GM12878 (cell line): ENCODE data around the gene PERCC1. TPM values are rescaled to one million over a fixed set of nuclear protein-coding genes. Genes with fewer than 3 reads are reported as not detected.

Experiments
- ATAC-seq: fragments of 200-7000 bp; cut with Tn5 transposase; 3 replicates; pipeline ENCODE4 v1.9.1; 2020; ENCODE audit warnings: mild to moderate bottlenecking, moderate library complexity
- BruUV-seq: library from RNA; stranded (reverse); fragments of 400-500 nt; replicated peaks from 2 replicates; lab custom pipeline; 2021; lab: Mats Ljungman, UMichigan
- CTCF ChIA-PET: fragments of 300-600 bp; sonication (Branson Sonifier 250); formaldehyde crosslinking; extraction: SDS; loops from one replicate; lab custom pipeline; 2021; ENCODE audit warnings: inconsistent platforms; lab: Yijun Ruan, JAX
- POLR2A ChIA-PET: fragments of 350-600 bp; formaldehyde crosslinking; extraction: SDS; loops from one replicate; lab custom pipeline; 2021; ENCODE audit warnings: inconsistent platforms; lab: Charles Lee
- RAD21 ChIA-PET: fragments of 300-600 bp; sonication (Branson Sonifier 250); formaldehyde crosslinking; loops from one replicate; lab custom pipeline; 2023; ENCODE audit warnings: antibody characterized with exemption; ENCODE audit not compliant: unreplicated experiment; lab: Charles Lee
- SMC1A ChIA-PET: fragments of 300-600 bp; sonication (Branson Sonifier 250); formaldehyde crosslinking; loops from one replicate; lab custom pipeline; 2023; ENCODE audit not compliant: unreplicated experiment, uncharacterized antibody; lab: Charles Lee
- DNase-seq: peaks from one replicate; pipeline ENCODE4 v3.0.0-alpha.2; 2011; ENCODE audit warnings: low read depth, low spot score
- FAIRE-seq: peaks from 3 replicates; lab custom pipeline; 2011; peaks lifted over from hg19 to GRCh38; lab: Jason Lieb, UNC
- H2AFZ ChIP-seq: 2 replicates; pipeline ENCODE4 v1.6.0; 2011; ENCODE audit warnings: low read depth, low read length, control low read depth; ENCODE audit not compliant: control insufficient read depth
- H3K27ac ChIP-seq: 2 replicates; pipeline ENCODE4 v1.5.1; 2011; ENCODE audit warnings: control low read depth; ENCODE audit not compliant: control insufficient read depth, insufficient read depth
- H3K27me3 ChIP-seq, 2 experiments: replicated peaks in 1 of 2; 2 replicates each; pipeline versions ENCODE4 v1.6.0 to v1.6.1; 2011; ENCODE audit warnings: low read length in 1 of 2; ENCODE audit not compliant: control insufficient read depth in 2 of 2, insufficient read depth in 2 of 2
- H3K36me3 ChIP-seq, 2 experiments: 2 replicates each; pipeline ENCODE4 v1.5.1; 2011; ENCODE audit warnings: low read length in 1 of 2; ENCODE audit not compliant: control insufficient read depth in 2 of 2, insufficient read depth in 2 of 2
- H3K4me1 ChIP-seq: 2 replicates; pipeline ENCODE4 v1.6.1; 2011; ENCODE audit warnings: mild to moderate bottlenecking, low read length, moderate library complexity, mixed read lengths; ENCODE audit not compliant: control insufficient read depth, insufficient read depth
- H3K4me2 ChIP-seq: 2 replicates; pipeline ENCODE4 v1.6.0; 2011; ENCODE audit warnings: control low read depth; ENCODE audit not compliant: control insufficient read depth, insufficient read depth
- H3K4me3 ChIP-seq: fragments of 200-600 bp; sonication (generic); 2 replicates; pipeline ENCODE4 v1.5.1; 2016
- H3K79me2 ChIP-seq: 2 replicates; pipeline ENCODE4 v1.6.0; 2011; ENCODE audit warnings: low read length; ENCODE audit not compliant: control insufficient read depth, insufficient read depth
- H3K9ac ChIP-seq: 2 replicates; pipeline ENCODE4 v1.8.0; 2011; ENCODE audit warnings: low read length, control low read depth, mixed read lengths; ENCODE audit not compliant: control insufficient read depth, insufficient read depth
- H3K9me3 ChIP-seq: replicated peaks from 3 replicates; pipeline ENCODE4 v1.5.1; 2011; ENCODE audit warnings: mild to moderate bottlenecking, low read length; ENCODE audit not compliant: control insufficient read depth, insufficient read depth
- H4K20me1 ChIP-seq: 2 replicates; pipeline ENCODE4 v1.6.0; 2011; ENCODE audit not compliant: control insufficient read depth, insufficient read depth
- ATF2 ChIP-seq: IDR thresholded peaks from 2 replicates; pipeline ENCODE4 v1.6.1; 2012; ENCODE audit warnings: low read length, inconsistent platforms
- BRCA1 ChIP-seq: IDR thresholded peaks from 2 replicates; pipeline ENCODE4 v1.6.1; 2011; ENCODE audit warnings: low read depth, low read length, improper control_type of control experiment
- CEBPZ ChIP-seq: fragments of 150-350 bp; IDR thresholded peaks from 2 replicates; pipeline ENCODE4 v1.6.1; 2016; ENCODE audit warnings: low read depth, low read length
- EED ChIP-seq: sonication (generic); IDR thresholded peaks from 2 replicates; pipeline ENCODE4 v1.6.1; 2016; ENCODE audit warnings: antibody characterized with exemption, low read depth
- MEF2B ChIP-seq: fragments of 450-650 bp; IDR thresholded peaks from 2 replicates; pipeline ENCODE4 v1.6.1; 2018; ENCODE audit warnings: mild to moderate bottlenecking, moderate library complexity; ENCODE audit not compliant: partially characterized antibody, poor library complexity, severe bottlenecking
- SIN3A ChIP-seq: IDR thresholded peaks from 2 replicates; pipeline ENCODE4 v1.6.1; 2012; ENCODE audit warnings: low read depth, low read length, improper control_type of control experiment
- SP1 ChIP-seq: IDR thresholded peaks from one replicate; pipeline ENCODE4 v1.6.1; 2011; ENCODE audit warnings: low read depth, low read length
- WGBS: methylation state at CpG from one replicate; pipeline ENCODE4 v1.1.6; 2016; ENCODE audit warnings: low lambda C conversion rate; ENCODE audit not compliant: insufficient replicate concordance, insufficient coverage; ENCODE audit errors: missing lambda C conversion rate; 5-methylcytosine and 5-hydroxymethylcytosine counted together
- in situ Hi-C: fragments of 300-500 bp; cut with MboI; formaldehyde crosslinking; loops from 9 replicates; pipeline ENCODE4 v1.14.3; 2018; ENCODE audit warnings: mixed read lengths
- intact Hi-C: fragments of 100-400 bp; cut with micrococcal nuclease; formaldehyde crosslinking; loops from one replicate; pipeline ENCODE4 v1.14.2; 2022; ENCODE audit not compliant: unreplicated experiment
- polyA plus RNA-seq, 11 experiments: library from polyadenylated mRNA; depleted of rRNA in 4 of 11; unstranded in 6 of 11; stranded (reverse) in 5 of 11; fragments of >200 nt; fragmentation: Nextera tagmentation in 4 of 11; fragmentation: Illumina TruSeq in 1 of 11; extraction: Ambion mirVana in 4 of 11; extraction: Trizol in 1 of 11; gene quantifications; 1 replicate in 1 of 11; 2 replicates in 10 of 11; pipeline versions ENCODE4 v1.2.1 to v1.2.3, GENCODE V29; 2011 to 2016; ENCODE audit warnings: inconsistent platforms in 2 of 11, missing spikeins in 2 of 11, low read depth in 1 of 11
- total RNA-seq, 4 experiments: library from RNA; depleted of rRNA in 3 of 4; stranded (reverse); fragments of >200 nt in 3 of 4; fragmentation: Illumina TruSeq in 1 of 4; extraction: Trizol in 1 of 4; gene quantifications; 2 replicates each; pipeline versions ENCODE4 v1.2.1 to v1.2.3, GENCODE V29; 2013 to 2021

PERCC1 gene
- total and polyA plus RNA-seq, 10 of the 15 experiments (the other 5 are each of a cell fraction or from before 2014, with no cell fraction given): not detected

- WGBS: 70% methylated on average over 36 of the region's 38 CpGs
- H3K9ac ChIP-seq: no peak overlapping the region
- no peak overlapping the region for H3K27ac ChIP-seq
- H3K4me1 ChIP-seq: no peaks in the 10 kb centered on the region
- H3K36me3 ChIP-seq: no peaks in the 10 kb centered on the region
- no peak overlapping the region for H2AFZ ChIP-seq
- intact Hi-C loops: no loop called here
- no peak for TF ChIP-seq ATF2
- no peak for TF ChIP-seq BRCA1
- TF ChIP-seq CEBPZ: no peak
- no peak for TF ChIP-seq SIN3A
- TF ChIP-seq EED: no peak
- TF ChIP-seq MEF2B: no peak
- TF ChIP-seq SP1: no peak
- ChIA-PET SMC1A (no interaction called here), CTCF (interaction anchor here (1.5 kb wide), 1 partner anchor 79 kb away, joined by 3 read pairs; no protein-coding TSS in a partner anchor), RAD21 (no interaction called here), POLR2A (no interaction called here)
- H3K79me2 ChIP-seq: no peaks in the 10 kb centered on the region
- no peaks in the 10 kb centered on the region for H3K9me3 ChIP-seq
- H3K27me3 ChIP-seq: no peaks in the 10 kb centered on the region
- ATAC-seq (no peak), DNase-seq (no peak), FAIRE-seq (no peak)
- in situ Hi-C loops: no loop called here
- H4K20me1 ChIP-seq: no peaks in the 10 kb centered on the region
- no peak overlapping the region for H3K4me2 ChIP-seq
- H3K4me3 ChIP-seq: no peak overlapping the region
- BruUV-seq: no TSS peak
Measured at GRCh38 chr16:1443403-1443973, 12.6 kb downstream of the PERCC1 start.
